GM23338 (cell line): Measurements from ENCODE around the gene PTK6. TPM values are rescaled to one million over a fixed set of nuclear protein-coding genes. Genes with fewer than 3 reads are reported as not detected.
A peak's percentile ranks its signal among the peaks of the same experiment; 100 is the strongest.

ENCODE experiments used
- ATAC-seq: fragments of 200-7000 bp; cut with Tn5 transposase; 3 replicates; pipeline ENCODE4 v1.9.1; 2020
- DNase-seq: peaks from one replicate; pipeline ENCODE4 v3.0.0-alpha.2; 2015; ENCODE audit warnings: low spot score
- H2AFZ ChIP-seq: fragments of 200-600 bp; sonication (generic); 2 replicates; pipeline ENCODE4 v1.8.0; 2016; ENCODE audit warnings: antibody characterized with exemption, mild to moderate bottlenecking, moderate library complexity
- H3F3A ChIP-seq: fragments of 200-600 bp; sonication (generic); replicated peaks from 2 replicates; pipeline ENCODE4 v1.8.0; 2017; ENCODE audit warnings: antibody characterized with exemption, mixed run types, low read depth
- H3K27ac ChIP-seq: fragments of 200-600 bp; sonication (generic); 2 replicates; pipeline ENCODE4 v1.6.1; 2016; ENCODE audit warnings: low read depth
- H3K27me3 ChIP-seq: fragments of 200-600 bp; sonication (generic); 2 replicates; pipeline ENCODE4 v1.8.0; 2016; ENCODE audit warnings: mild to moderate bottlenecking, mixed run types, moderate library complexity; ENCODE audit not compliant: insufficient read depth
- H3K36me3 ChIP-seq: fragments of 200-600 bp; sonication (generic); 2 replicates; pipeline ENCODE4 v1.8.0; 2016; ENCODE audit warnings: mild to moderate bottlenecking; ENCODE audit not compliant: insufficient read depth
- H3K4me1 ChIP-seq: fragments of 200-600 bp; sonication (generic); 2 replicates; pipeline ENCODE4 v1.8.0; 2016; ENCODE audit warnings: mild to moderate bottlenecking, moderate library complexity; ENCODE audit not compliant: insufficient read depth
- H3K4me2 ChIP-seq: fragments of 200-600 bp; sonication (generic); 2 replicates; pipeline ENCODE4 v1.7.1; 2017; ENCODE audit warnings: mixed run types
- H3K4me3 ChIP-seq: fragments of 200-600 bp; sonication (generic); 2 replicates; pipeline ENCODE4 v1.6.1; 2016; ENCODE audit warnings: mixed run types
- H3K79me2 ChIP-seq: fragments of 200-600 bp; sonication (generic); replicated peaks from 2 replicates; pipeline ENCODE4 v1.8.0; 2017; ENCODE audit warnings: mild to moderate bottlenecking; ENCODE audit not compliant: insufficient read depth
- H3K9me2 ChIP-seq: fragments of 200-600 bp; sonication (generic); 2 replicates; pipeline ENCODE4 v1.8.0; 2017; ENCODE audit not compliant: insufficient read depth
- H4K20me1 ChIP-seq: fragments of 200-600 bp; sonication (generic); replicated peaks from 2 replicates; pipeline ENCODE4 v1.8.0; 2017; ENCODE audit warnings: mild to moderate bottlenecking; ENCODE audit not compliant: insufficient read depth
- H3K27ac Mint-ChIP-seq: 2 replicates; pipeline ENCODE4 v1.8.0; 2020; ENCODE audit warnings: inconsistent platforms, mild to moderate bottlenecking, moderate library complexity, mixed read lengths
- H3K27me3 Mint-ChIP-seq: 3 replicates; pipeline ENCODE4 v1.8.0; 2022; ENCODE audit warnings: low read depth, mild to moderate bottlenecking, moderate library complexity, mixed read lengths, inconsistent platforms; ENCODE audit not compliant: insufficient read depth, poor library complexity
- H3K36me3 Mint-ChIP-seq: 3 replicates; pipeline ENCODE4 v1.8.0; 2021; ENCODE audit warnings: low read depth, mild to moderate bottlenecking, inconsistent platforms, moderate library complexity, mixed read lengths
- H3K4me1 Mint-ChIP-seq: 3 replicates; pipeline ENCODE4 v1.8.0; 2020; ENCODE audit warnings: mild to moderate bottlenecking, inconsistent platforms, mixed read lengths
- H3K4me3 Mint-ChIP-seq: 3 replicates; pipeline ENCODE4 v1.8.0; 2021; ENCODE audit warnings: moderate library complexity, mild to moderate bottlenecking, inconsistent platforms, mixed read lengths
- H3K9me3 Mint-ChIP-seq: 3 replicates; pipeline ENCODE4 v1.8.0; 2020; ENCODE audit warnings: moderate library complexity, mild to moderate bottlenecking, inconsistent platforms, mixed read lengths
- EZH2 ChIP-seq: fragments of 200-600 bp; sonication (generic); IDR thresholded peaks from one replicate; pipeline ENCODE4 v1.8.0; 2017; ENCODE audit warnings: antibody characterized with exemption, mild to moderate bottlenecking, low read depth; ENCODE audit not compliant: unreplicated experiment
- EZH2phosphoT487 ChIP-seq: fragments of 200-600 bp; sonication (generic); IDR thresholded peaks from one replicate; pipeline ENCODE4 v1.8.1; 2018; ENCODE audit warnings: antibody characterized with exemption; ENCODE audit not compliant: unreplicated experiment
- JUNB ChIP-seq: IDR thresholded peaks from one replicate; pipeline ENCODE4 v1.6.1; 2016; ENCODE audit warnings: antibody characterized with exemption; ENCODE audit not compliant: unreplicated experiment
- POLR2AphosphoS5 ChIP-seq: IDR thresholded peaks from 2 replicates; pipeline ENCODE4 v1.6.1; 2016; ENCODE audit warnings: antibody characterized with exemption, low read depth
- REST ChIP-seq: IDR thresholded peaks from one replicate; pipeline ENCODE4 v1.6.1; 2018; ENCODE audit warnings: antibody characterized with exemption; ENCODE audit not compliant: unreplicated experiment
- STAT1 ChIP-seq: IDR thresholded peaks from one replicate; pipeline ENCODE4 v1.6.1; 2016; ENCODE audit warnings: antibody characterized with exemption; ENCODE audit not compliant: unreplicated experiment
- ZNF114 ChIP-seq: fragments of 250-450 bp; sonication (Bioruptor Pico); IDR thresholded peaks from 2 replicates; pipeline ENCODE4 v1.5.0; 2020; ENCODE audit warnings: mild to moderate bottlenecking, moderate library complexity
- ZNF331 ChIP-seq: fragments of 250-450 bp; sonication (Bioruptor Pico); IDR thresholded peaks from 2 replicates; pipeline ENCODE4 v1.5.0; 2020; ENCODE audit warnings: low read depth, mild to moderate bottlenecking, moderate library complexity
- polyA plus RNA-seq: library from polyadenylated mRNA; unstranded; fragments of >200 nt; fragmentation: Nextera tagmentation; extraction: Ambion mirVana; gene quantifications from 2 replicates; pipeline ENCODE4 v1.2.1, GENCODE V29; 2016
- total RNA-seq: library from RNA; depleted of rRNA; stranded (reverse); fragments of >200 nt; shearing (Covaris generic); gene quantifications from 2 replicates; pipeline ENCODE4 v1.2.3, GENCODE V29; 2014
- TF ChIP-seq, protein P1 (sequence below), 2 experiments: fragments of 200-600 bp in 1 of 2; sonication (generic) in 1 of 2; conservative IDR thresholded peaks; 2 replicates each; pipeline versions ENCODE4 v1.5.1 to v1.6.1; 2016 to 2017; ENCODE audit warnings: antibody characterized with exemption in 2 of 2, low read depth in 2 of 2, mild to moderate bottlenecking in 2 of 2, moderate library complexity in 1 of 2

The PTK6 gene
- total and polyA plus RNA-seq, 2 experiments from 2014 or later, result 0.28 TPM; not detected in 1

- H3K27ac Mint-ChIP-seq, result no peak overlapping the region
- H2AFZ ChIP-seq, result no peak overlapping the region
- H3K36me3 ChIP-seq, result no peaks in the 10 kb centered on the region
- H3K4me3 ChIP-seq, result no peak overlapping the region
- H3K4me1 Mint-ChIP-seq, result peaks cover 16% of the 10 kb centered on the region; the same call in 2 of the 3 replicates
- no peaks in the 10 kb centered on the region for H4K20me1 ChIP-seq
- H3K9me2 ChIP-seq, result no peaks in the 10 kb centered on the region
- H3K27ac ChIP-seq, result no peak overlapping the region
- ATAC-seq (no peak), DNase-seq (no peak)
- H3K4me3 Mint-ChIP-seq, result no peak overlapping the region
- H3K36me3 Mint-ChIP-seq, result peaks cover 3% of the 10 kb centered on the region; the same call in 1 of the 3 replicates
- no peaks in the 10 kb centered on the region for H3K79me2 ChIP-seq
- H3K4me1 ChIP-seq, result peaks cover 7% of the 10 kb centered on the region; the same call in 1 of the 2 replicates
- no peaks in the 10 kb centered on the region for H3K27me3 ChIP-seq
- peaks cover 4% of the 10 kb centered on the region; the same call in 2 of the 3 replicates for H3K9me3 Mint-ChIP-seq
- no peak overlapping the region for H3K4me2 ChIP-seq
- H3K27me3 Mint-ChIP-seq, result peaks cover 8% of the 10 kb centered on the region
- TF ChIP-seq STAT1 (no peak), ZNF114 (CRISPR knock-in tag) (no peak)
- H3F3A ChIP-seq, result peaks cover 13% of the 10 kb centered on the region; the same call in 1 of the 2 replicates
Observed at GRCh38 chr20:63555661-63556381, 18.6 kb upstream of the PTK6 start.

GRCh38 chr20:63554361-63555278 is 17.4 kb upstream of the PTK6 start:
- H3K4me1 Mint-ChIP-seq, result peaks cover 16% of the 10 kb centered on the region; the same call in 2 of the 3 replicates
- peaks cover 13% of the 10 kb centered on the region; the same call in 1 of the 2 replicates for H3F3A ChIP-seq
- H3K4me3 Mint-ChIP-seq, result peak overlapping the region; percentile 75
- no peaks in the 10 kb centered on the region for H3K36me3 ChIP-seq
- peak overlapping the region; percentile 94 for H3K4me3 ChIP-seq
- peak; percentile 5 for ATAC-seq
- H4K20me1 ChIP-seq, result no peaks in the 10 kb centered on the region
- no peaks in the 10 kb centered on the region for H3K27me3 ChIP-seq
- H2AFZ ChIP-seq, result no peak overlapping the region
- H3K27me3 Mint-ChIP-seq, result peaks cover 10% of the 10 kb centered on the region
- peaks cover 2% of the 10 kb centered on the region; the same call in 1 of the 3 replicates for H3K9me3 Mint-ChIP-seq
- H3K36me3 Mint-ChIP-seq, result no peaks in the 10 kb centered on the region
- peak; percentile 38 for DNase-seq
- H3K27ac Mint-ChIP-seq, result no peak overlapping the region
- no peaks in the 10 kb centered on the region for H3K79me2 ChIP-seq
- H3K4me1 ChIP-seq, result peaks cover 7% of the 10 kb centered on the region; the same call in 1 of the 2 replicates
- H3K27ac ChIP-seq, result no peak overlapping the region
- H3K4me2 ChIP-seq, result peak overlapping the region; percentile 91
- no peaks in the 10 kb centered on the region for H3K9me2 ChIP-seq
- TF ChIP-seq REST, result no peak
- no peak for TF ChIP-seq ZNF114 (CRISPR knock-in tag)
- TF ChIP-seq JUNB, result no peak
- no peak for TF ChIP-seq ZNF331 (CRISPR knock-in tag)
- no peak for TF ChIP-seq POLR2AphosphoS5
- TF ChIP-seq EZH2phosphoT487, result no peak
- no peak for TF ChIP-seq STAT1
- TF ChIP-seq, protein P1, sequence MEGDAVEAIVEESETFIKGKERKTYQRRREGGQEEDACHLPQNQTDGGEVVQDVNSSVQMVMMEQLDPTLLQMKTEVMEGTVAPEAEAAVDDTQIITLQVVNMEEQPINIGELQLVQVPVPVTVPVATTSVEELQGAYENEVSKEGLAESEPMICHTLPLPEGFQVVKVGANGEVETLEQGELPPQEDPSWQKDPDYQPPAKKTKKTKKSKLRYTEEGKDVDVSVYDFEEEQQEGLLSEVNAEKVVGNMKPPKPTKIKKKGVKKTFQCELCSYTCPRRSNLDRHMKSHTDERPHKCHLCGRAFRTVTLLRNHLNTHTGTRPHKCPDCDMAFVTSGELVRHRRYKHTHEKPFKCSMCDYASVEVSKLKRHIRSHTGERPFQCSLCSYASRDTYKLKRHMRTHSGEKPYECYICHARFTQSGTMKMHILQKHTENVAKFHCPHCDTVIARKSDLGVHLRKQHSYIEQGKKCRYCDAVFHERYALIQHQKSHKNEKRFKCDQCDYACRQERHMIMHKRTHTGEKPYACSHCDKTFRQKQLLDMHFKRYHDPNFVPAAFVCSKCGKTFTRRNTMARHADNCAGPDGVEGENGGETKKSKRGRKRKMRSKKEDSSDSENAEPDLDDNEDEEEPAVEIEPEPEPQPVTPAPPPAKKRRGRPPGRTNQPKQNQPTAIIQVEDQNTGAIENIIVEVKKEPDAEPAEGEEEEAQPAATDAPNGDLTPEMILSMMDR (conservative IDR thresholded peaks at IDR 0.05; ENCODE audit: low read depth in 2 of 2), result no peak
- no peak for TF ChIP-seq EZH2
